Testis (tissue), 2 donors: ENCODE results near the gene HIPK2.

Source experiments
- CTCF ChIP-seq, 3 experiments: fragments of 450-650 bp in 2 of 3; fragments of 200-600 bp in 1 of 3; sonication (generic) in 1 of 3; IDR thresholded peaks; one replicate each; pipeline ENCODE4 v1.5.1; 2016 to 2019; ENCODE audit warnings: antibody characterized with exemption in 3 of 3, mild to moderate bottlenecking in 2 of 3, moderate library complexity in 1 of 3
- POLR2A ChIP-seq: fragments of 450-650 bp; IDR thresholded peaks from one replicate; pipeline ENCODE4 v1.6.1; 2017; ENCODE audit warnings: antibody characterized with exemption, mild to moderate bottlenecking, moderate library complexity

GRCh38 chr7:139667377-139667776, 110.4 kb downstream of the HIPK2 start:
- TF ChIP-seq CTCF (IDR thresholded peaks at IDR 0.05) (no peak), POLR2A (no peak)
